ENCODE results near the gene NTRK2.

The NTRK2 gene

DNA sequence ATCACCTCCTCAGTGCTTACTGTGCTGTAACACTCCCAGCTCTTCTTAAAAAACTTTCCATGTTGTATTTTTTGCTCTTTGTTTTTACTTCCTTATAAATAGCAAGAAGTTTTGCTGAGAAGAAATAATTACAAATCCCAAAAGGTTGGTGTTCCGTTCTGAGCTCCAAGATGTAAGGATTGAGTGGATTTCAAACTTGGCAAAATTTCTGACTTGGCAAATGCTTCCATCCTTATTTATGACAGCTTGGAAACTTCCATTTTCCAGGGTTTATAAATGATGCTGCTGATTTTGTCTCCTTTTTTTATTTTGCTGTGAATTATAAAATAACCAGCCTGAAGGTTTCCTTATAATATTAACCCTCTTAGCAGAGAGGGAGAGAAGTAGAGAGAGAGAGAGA, 151.9 kb downstream of the NTRK2 start:
- POLR2A ChIA-PET: no interaction called here
- TF ChIP-seq, protein P1, sequence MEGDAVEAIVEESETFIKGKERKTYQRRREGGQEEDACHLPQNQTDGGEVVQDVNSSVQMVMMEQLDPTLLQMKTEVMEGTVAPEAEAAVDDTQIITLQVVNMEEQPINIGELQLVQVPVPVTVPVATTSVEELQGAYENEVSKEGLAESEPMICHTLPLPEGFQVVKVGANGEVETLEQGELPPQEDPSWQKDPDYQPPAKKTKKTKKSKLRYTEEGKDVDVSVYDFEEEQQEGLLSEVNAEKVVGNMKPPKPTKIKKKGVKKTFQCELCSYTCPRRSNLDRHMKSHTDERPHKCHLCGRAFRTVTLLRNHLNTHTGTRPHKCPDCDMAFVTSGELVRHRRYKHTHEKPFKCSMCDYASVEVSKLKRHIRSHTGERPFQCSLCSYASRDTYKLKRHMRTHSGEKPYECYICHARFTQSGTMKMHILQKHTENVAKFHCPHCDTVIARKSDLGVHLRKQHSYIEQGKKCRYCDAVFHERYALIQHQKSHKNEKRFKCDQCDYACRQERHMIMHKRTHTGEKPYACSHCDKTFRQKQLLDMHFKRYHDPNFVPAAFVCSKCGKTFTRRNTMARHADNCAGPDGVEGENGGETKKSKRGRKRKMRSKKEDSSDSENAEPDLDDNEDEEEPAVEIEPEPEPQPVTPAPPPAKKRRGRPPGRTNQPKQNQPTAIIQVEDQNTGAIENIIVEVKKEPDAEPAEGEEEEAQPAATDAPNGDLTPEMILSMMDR (IDR thresholded peaks at IDR 0.05; ENCODE audit: control extremely low read depth, extremely low read depth, low read depth, missing control alignments): no peak
- DNase-seq (ENCODE audit: extremely low spot score): no peak
- CTCF ChIA-PET: interaction anchor here (1.7 kb wide), 1 partner anchor 13 kb away, joined by 4 read pairs; no protein-coding TSS in a partner anchor

DNA sequence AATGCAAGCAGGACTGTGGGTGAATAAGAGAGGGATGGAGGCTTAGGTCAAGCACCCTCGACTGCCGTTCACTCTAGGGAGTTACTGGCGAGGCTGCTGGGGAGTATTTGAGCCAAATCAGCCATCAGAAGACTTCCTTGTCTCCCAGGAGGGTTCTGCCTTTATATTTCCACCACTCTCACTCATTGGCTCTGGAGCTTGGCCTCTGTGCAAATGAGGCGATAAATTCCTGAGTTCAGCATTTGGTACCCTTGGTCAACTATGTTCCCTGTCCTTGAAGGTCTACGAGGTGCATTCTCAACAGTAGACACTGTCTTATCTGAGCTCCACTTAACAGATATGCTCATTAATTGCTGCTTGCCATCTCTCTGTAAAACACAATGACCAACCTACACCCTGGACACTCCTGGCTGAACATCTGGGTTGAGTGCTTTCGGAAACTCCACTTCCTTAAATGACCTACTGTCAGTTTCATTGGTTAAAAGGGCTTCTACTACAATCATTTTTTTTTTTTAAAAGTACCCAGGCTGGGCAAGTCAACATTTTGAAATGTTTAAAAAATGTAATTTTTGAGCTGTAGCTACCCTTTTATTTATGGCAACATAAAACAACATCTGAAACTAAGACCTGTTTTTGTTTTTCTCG, 153.2 kb downstream of the NTRK2 start:
- ChIA-PET CTCF (interaction anchor here (0.9 to 1.0 kb wide), 2 partner anchors 9 to 27 kb away, joined by 3 read pairs; no protein-coding TSS in a partner anchor), POLR2A (interaction anchor here (0.5 kb wide), 1 partner anchor 453 kb away, joined by 4 read pairs; no protein-coding TSS in a partner anchor)
- DNase-seq (ENCODE audit: extremely low spot score): peak; percentile 31
- TF ChIP-seq, protein P1 (IDR thresholded peaks at IDR 0.05; ENCODE audit: control extremely low read depth, extremely low read depth, low read depth, missing control alignments): no peak

DNA sequence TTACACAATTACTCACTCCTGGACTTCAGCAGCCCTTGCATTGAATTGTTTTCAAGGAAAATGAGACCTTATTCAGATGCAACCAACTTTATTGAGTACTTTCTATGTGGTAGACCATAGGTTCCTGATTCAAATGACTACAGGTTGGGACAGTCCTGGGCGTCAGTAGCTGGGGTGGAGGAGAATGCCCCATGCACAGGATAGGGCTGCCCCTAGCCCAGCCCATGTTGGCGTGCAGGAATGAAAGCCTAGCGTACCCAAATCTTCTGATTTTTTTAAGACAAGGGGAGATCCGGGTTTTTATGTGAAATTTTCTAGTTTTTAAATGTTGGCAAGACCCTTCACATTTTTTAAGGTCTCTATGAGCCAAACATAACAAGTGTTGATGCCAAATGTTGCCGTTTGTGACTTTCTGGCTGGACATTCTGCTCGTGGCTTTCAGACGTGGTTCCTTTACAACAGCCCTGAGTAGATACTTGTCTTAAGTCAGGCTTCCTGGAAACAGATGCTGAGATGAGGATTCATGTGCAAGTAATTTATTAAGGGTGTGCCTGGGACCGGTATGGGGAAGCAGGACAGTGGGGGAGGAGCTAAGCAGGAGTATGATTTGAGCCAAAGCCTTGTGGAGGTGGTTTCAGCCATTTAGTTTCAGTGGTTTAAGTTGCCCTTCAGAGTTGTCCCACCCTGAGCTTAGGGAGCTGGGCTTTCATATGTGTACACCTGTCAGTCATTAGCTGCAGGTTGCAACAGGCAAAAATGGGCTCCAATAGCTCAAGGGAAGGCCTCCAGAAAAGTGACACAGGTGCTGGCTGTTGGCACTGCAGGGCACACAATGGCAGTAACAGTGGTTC, 154.1 kb downstream of the NTRK2 start:
- TF ChIP-seq, protein P1 (IDR thresholded peaks at IDR 0.05; ENCODE audit: control extremely low read depth, extremely low read depth, low read depth, missing control alignments): no peak
- peak; percentile 18 for DNase-seq (ENCODE audit: extremely low spot score)
- POLR2A ChIA-PET: interaction anchor here (0.5 kb wide), 1 partner anchor 452 kb away, joined by 4 read pairs; no protein-coding TSS in a partner anchor
- CTCF ChIA-PET: interaction anchor here (0.9 kb wide), 1 partner anchor 28 kb away, joined by 3 read pairs; no protein-coding TSS in a partner anchor

DNA sequence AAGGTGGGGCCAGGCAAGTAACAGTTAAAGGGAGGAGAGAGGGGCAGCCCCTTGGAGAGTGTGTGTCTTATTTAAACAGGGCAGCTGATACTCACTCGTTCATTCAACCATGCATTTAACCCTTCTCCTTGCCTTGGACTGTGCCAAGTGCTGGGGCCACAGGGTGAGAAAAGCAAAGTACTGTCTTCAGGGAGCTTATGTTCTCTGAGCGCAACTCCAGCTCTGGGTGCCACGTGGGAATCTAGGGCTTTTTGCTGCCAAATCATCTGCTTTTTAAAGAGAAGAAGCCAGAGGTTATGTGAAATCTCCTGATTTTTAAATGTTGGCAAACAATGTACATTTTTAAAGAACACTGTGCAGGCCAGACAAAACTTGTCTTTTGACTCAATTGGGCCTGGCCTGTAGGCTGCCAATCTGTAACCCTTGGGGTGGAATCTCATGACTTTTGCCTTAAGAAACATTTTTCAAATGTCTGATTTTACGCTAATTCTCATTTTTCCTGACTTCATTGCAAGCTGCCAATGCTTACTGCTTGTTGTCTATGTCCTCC, 157.8 kb downstream of the NTRK2 start:
- no peak for DNase-seq (ENCODE audit: extremely low spot score)
- POLR2A ChIA-PET: no interaction called here
- TF ChIP-seq, protein P1 (IDR thresholded peaks at IDR 0.05; ENCODE audit: control extremely low read depth, extremely low read depth, low read depth, missing control alignments): no peak
- CTCF ChIA-PET: interaction anchor here (1.4 kb wide), 1 partner anchor 30 kb away, joined by 3 read pairs; no protein-coding TSS in a partner anchor

DNA sequence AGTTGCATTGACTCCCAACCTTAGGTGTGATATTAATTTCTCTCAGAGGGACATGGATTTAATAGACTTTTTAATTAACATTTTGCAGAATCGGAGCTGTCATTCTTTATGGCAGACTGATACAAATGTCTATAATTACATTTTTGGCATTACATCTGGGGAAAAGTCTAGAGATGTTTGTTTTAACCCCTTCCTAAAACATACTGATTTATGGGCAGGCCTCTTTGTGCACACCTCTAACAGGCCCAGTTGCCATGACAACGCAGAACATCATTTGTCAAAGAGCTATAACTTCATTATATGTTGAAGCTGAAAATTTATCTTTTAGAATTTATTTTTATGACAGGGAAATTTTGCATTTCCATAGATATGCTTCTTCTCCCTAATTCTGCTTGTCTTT, 158.5 kb downstream of the NTRK2 start:
- POLR2A ChIA-PET: no interaction called here
- TF ChIP-seq, protein P1 (IDR thresholded peaks at IDR 0.05; ENCODE audit: control extremely low read depth, extremely low read depth, low read depth, missing control alignments): no peak
- CTCF ChIA-PET: interaction anchor here (1.1 to 1.2 kb wide), 2 partner anchors 9 to 76 kb away, joined by 3 read pairs; no protein-coding TSS in a partner anchor
- DNase-seq (ENCODE audit: extremely low spot score): no peak

DNA sequence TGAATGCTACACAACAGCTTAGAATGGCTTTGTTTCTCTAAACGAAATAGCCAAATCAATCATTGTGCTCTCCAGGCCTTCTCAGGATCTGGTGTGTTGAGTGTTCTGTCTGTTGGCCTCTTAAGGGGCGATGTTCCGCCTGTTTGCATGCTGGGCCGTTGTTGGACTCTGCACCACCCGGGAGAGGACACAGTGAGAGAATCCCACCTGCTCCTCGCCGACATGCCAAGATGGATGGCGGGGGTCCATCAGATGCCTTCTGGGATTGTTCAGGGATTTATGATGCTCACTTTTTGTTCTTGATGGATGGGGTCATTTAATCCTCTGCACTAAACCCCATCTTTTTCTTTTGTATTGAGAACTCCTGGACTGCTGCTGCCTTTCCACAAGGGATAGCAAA, 159.9 kb downstream of the NTRK2 start:
- DNase-seq (ENCODE audit: extremely low spot score): no peak
- TF ChIP-seq, protein P1 (IDR thresholded peaks at IDR 0.05; ENCODE audit: control extremely low read depth, extremely low read depth, low read depth, missing control alignments): no peak
- CTCF ChIA-PET: no interaction called here
- POLR2A ChIA-PET: no interaction called here

Measured in GM10248 (cell line).